OCI-LY7 (cell line): Measurements from ENCODE around the gene SYNJ1. TPM values are rescaled to one million over a fixed set of nuclear protein-coding genes. Genes with fewer than 3 reads are reported as not detected.

Experiments
- BruUV-seq: library from RNA; stranded (reverse); fragments of 400-500 nt; replicated peaks from 2 replicates; lab custom pipeline; 2021; lab: Mats Ljungman, UMichigan
- CTCF ChIA-PET: fragments of 300-600 bp; sonication (Branson Sonifier 250); formaldehyde crosslinking; loops from one replicate; lab custom pipeline; 2022; ENCODE audit warnings: antibody characterized with exemption; ENCODE audit not compliant: unreplicated experiment; lab: Charles Lee
- POLR2A ChIA-PET: fragments of 300-600 bp; sonication (Branson Sonifier 250); formaldehyde crosslinking; loops from one replicate; lab custom pipeline; 2022; ENCODE audit warnings: antibody characterized with exemption; lab: Charles Lee
- DNase-seq: peaks from one replicate; pipeline ENCODE4 v3.0.0-alpha.2; 2015; ENCODE audit warnings: low spot score
- H2AFZ ChIP-seq: fragments of 200-600 bp; sonication (generic), shearing (Covaris generic); 2 replicates; pipeline ENCODE4 v1.6.1; 2014; ENCODE audit warnings: mild to moderate bottlenecking, antibody characterized with exemption, low read length, moderate library complexity
- H3K27ac ChIP-seq: fragments of 200-600 bp; sonication (generic); 2 replicates; pipeline ENCODE4 v1.5.1; 2014; ENCODE audit warnings: mixed run types, low read depth, mild to moderate bottlenecking, moderate library complexity, low read length, inconsistent platforms; ENCODE audit not compliant: poor library complexity, severe bottlenecking
- H3K36me3 ChIP-seq: fragments of 200-600 bp; sonication (generic); 2 replicates; pipeline ENCODE4 v1.6.1; 2014; ENCODE audit warnings: mild to moderate bottlenecking, antibody characterized with exemption, low read length, moderate library complexity, mixed read lengths; ENCODE audit not compliant: insufficient read depth
- H3K4me1 ChIP-seq: fragments of 200-600 bp; sonication (generic); 2 replicates; pipeline ENCODE4 v1.5.1; 2014; ENCODE audit warnings: mild to moderate bottlenecking, low read length; ENCODE audit not compliant: insufficient read depth, poor library complexity, severe bottlenecking
- H3K4me2 ChIP-seq: fragments of 200-600 bp; sonication (generic); 2 replicates; pipeline ENCODE4 v1.6.1; 2014; ENCODE audit warnings: mild to moderate bottlenecking, low read length
- H3K4me3 ChIP-seq: fragments of 200-600 bp; sonication (generic); 2 replicates; pipeline ENCODE4 v1.5.1; 2014; ENCODE audit warnings: mild to moderate bottlenecking, low read depth, low read length; ENCODE audit not compliant: poor library complexity, severe bottlenecking
- H3K79me2 ChIP-seq: fragments of 200-600 bp; sonication (generic); 2 replicates; pipeline ENCODE4 v1.6.1; 2016; ENCODE audit warnings: low read depth, mild to moderate bottlenecking, low read length, moderate library complexity, mixed read lengths; ENCODE audit not compliant: insufficient read depth
- H3K9me2 ChIP-seq: fragments of 200-600 bp; sonication (generic); 2 replicates; pipeline ENCODE4 v1.6.1; 2016; ENCODE audit warnings: mild to moderate bottlenecking, low read length, mixed read lengths; ENCODE audit not compliant: insufficient read depth
- H3K9me3 ChIP-seq: fragments of 200-600 bp; sonication (generic); 2 replicates; pipeline ENCODE4 v1.6.1; 2014; ENCODE audit warnings: mild to moderate bottlenecking, mixed run types, low read length, mixed read lengths
- H4K20me1 ChIP-seq: fragments of 200-600 bp; sonication (generic); 2 replicates; pipeline ENCODE4 v1.6.1; 2014; ENCODE audit warnings: mild to moderate bottlenecking, antibody characterized with exemption, low read length, moderate library complexity, mixed read lengths; ENCODE audit not compliant: insufficient read depth
- EZH2phosphoT487 ChIP-seq: fragments of 200-600 bp; sonication (generic); IDR thresholded peaks from 2 replicates; pipeline ENCODE4 v1.6.1; 2018; ENCODE audit warnings: low read depth, borderline replicate concordance, mild to moderate bottlenecking, mixed run types, antibody characterized with exemption, low read length, moderate library complexity, mixed read lengths
- intact Hi-C: fragments of 100-400 bp; cut with micrococcal nuclease; formaldehyde crosslinking; loops from one replicate; pipeline ENCODE4 v1.10.0; 2022; ENCODE audit not compliant: unreplicated experiment
- total RNA-seq, 2 experiments: library from RNA; depleted of rRNA in 1 of 2; stranded (reverse); fragments of >200 nt in 1 of 2; shearing (Covaris generic) in 1 of 2; gene quantifications; 2 replicates each; pipeline ENCODE4 v1.2.3, GENCODE V29; 2014 to 2022
- TF ChIP-seq, protein P1 (sequence below): fragments of 200-600 bp; sonication (generic); conservative IDR thresholded peaks from 2 replicates; pipeline ENCODE4 v1.5.1; 2014; ENCODE audit warnings: mild to moderate bottlenecking, antibody characterized with exemption, low read length, moderate library complexity, mixed read lengths

SYNJ1 gene
- total RNA-seq, 2 experiments from 2014 or later: 3.8 to 8.0 TPM

DNA sequence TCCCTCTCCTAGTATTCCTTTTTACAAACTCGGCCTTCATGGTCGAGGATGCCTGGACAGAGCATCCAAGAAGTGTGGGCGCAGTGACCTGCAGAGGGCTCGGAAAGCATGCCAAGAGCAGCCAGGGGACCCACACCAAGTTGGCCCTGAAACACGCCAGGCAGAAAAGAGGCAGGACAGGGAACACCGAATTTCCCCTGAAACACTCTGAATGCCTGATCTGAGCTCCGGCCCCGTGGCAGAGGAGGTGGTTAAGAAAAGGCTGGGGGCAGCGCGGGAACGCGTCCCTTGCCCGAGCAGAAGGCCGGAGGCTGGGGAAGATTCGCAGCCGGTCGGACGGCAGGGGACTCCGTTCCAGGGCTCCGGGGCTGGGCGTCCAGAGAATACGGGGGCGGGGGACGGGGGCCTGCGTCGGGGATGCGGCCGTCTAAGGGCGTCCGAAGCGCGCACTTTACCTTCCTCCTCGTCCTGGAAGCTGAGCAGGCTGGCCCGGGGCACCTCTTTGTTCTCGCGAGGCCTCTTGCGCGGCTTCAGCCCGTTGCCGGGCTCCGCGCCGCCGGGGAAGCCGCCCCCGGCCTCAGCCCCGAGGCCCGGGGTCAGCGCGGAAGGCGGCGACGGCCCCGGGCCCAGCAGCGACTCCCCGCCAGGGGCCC is 43.2 kb upstream of the SYNJ1 start:
- Histone ChIP-seq H3K4me3 (peak overlapping the region; percentile 88), H4K20me1 (peaks cover 21% of the 10 kb centered on the region), H3K36me3 (peaks cover 48% of the 10 kb centered on the region), H3K4me1 (peaks cover 26% of the 10 kb centered on the region), H3K4me2 (peak overlapping the region; percentile 84), H3K27ac (peak overlapping the region; percentile 87), H3K9me3 (peaks cover 14% of the 10 kb centered on the region; the same call in 1 of the 2 replicates), H3K9me2 (no peaks in the 10 kb centered on the region), H2AFZ (peak overlapping the region; percentile 48; the same call in 1 of the 2 replicates), H3K79me2 (peaks cover 68% of the 10 kb centered on the region)
- peak; percentile 83 for DNase-seq
- ChIA-PET POLR2A (interaction anchor here (0.6 to 1.4 kb wide), 10 partner anchors 14 to 175 kb away, joined by 3 to 7 read pairs (median 4); partner anchors contain the start of gene SYNJ1), CTCF (interaction anchor here (0.6 to 0.7 kb wide), 2 partner anchors 439 to 578 kb away, joined by 3 to 5 read pairs; no protein-coding TSS in a partner anchor)
- no peak for TF ChIP-seq EZH2phosphoT487
- TF ChIP-seq, protein P1, sequence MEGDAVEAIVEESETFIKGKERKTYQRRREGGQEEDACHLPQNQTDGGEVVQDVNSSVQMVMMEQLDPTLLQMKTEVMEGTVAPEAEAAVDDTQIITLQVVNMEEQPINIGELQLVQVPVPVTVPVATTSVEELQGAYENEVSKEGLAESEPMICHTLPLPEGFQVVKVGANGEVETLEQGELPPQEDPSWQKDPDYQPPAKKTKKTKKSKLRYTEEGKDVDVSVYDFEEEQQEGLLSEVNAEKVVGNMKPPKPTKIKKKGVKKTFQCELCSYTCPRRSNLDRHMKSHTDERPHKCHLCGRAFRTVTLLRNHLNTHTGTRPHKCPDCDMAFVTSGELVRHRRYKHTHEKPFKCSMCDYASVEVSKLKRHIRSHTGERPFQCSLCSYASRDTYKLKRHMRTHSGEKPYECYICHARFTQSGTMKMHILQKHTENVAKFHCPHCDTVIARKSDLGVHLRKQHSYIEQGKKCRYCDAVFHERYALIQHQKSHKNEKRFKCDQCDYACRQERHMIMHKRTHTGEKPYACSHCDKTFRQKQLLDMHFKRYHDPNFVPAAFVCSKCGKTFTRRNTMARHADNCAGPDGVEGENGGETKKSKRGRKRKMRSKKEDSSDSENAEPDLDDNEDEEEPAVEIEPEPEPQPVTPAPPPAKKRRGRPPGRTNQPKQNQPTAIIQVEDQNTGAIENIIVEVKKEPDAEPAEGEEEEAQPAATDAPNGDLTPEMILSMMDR: no peak
- BruUV-seq: no TSS peak
- intact Hi-C loops: loop anchor here (5.0 kb wide), 3 partner anchors 379 to 499 kb away; partner anchors contain the start of genes IL10RB and URB1

DNA sequence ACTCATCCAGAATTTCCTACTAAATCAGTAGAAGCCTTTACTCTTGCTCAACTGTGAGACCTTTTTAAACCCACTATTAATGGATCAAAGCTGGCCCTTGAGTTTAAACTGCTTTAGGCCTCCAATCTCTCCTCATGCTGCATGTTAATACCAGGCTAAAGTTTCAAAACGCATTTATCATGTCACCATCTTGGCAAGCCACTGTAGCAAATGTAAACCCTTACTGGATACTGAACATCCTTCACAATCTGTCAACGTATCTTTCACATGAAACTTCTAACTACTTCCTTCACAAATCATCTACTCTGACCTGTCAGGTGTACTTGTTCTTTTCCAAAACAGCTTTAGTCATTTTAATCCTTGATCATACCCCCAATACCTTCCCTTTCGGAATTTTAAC is 40.7 kb upstream of the SYNJ1 start:
- Histone ChIP-seq H3K36me3 (peaks cover 71% of the 10 kb centered on the region), H3K4me2 (peak overlapping the region; percentile 84), H3K4me3 (peak overlapping the region; percentile 88), H2AFZ (no peak overlapping the region), H3K4me1 (peaks cover 35% of the 10 kb centered on the region), H3K79me2 (peaks cover 92% of the 10 kb centered on the region), H3K9me3 (peaks cover 14% of the 10 kb centered on the region; the same call in 1 of the 2 replicates), H3K9me2 (no peaks in the 10 kb centered on the region), H4K20me1 (peaks cover 32% of the 10 kb centered on the region), H3K27ac (no peak overlapping the region)
- ChIA-PET CTCF (no interaction called here), POLR2A (interaction anchor here (0.6 kb wide), 1 partner anchor 558 kb away, joined by 4 read pairs; no protein-coding TSS in a partner anchor)
- intact Hi-C loops: no loop called here
- BruUV-seq: no TSS peak
- TF ChIP-seq, protein P1: no peak
- TF ChIP-seq EZH2phosphoT487: no peak
- DNase-seq: no peak

DNA sequence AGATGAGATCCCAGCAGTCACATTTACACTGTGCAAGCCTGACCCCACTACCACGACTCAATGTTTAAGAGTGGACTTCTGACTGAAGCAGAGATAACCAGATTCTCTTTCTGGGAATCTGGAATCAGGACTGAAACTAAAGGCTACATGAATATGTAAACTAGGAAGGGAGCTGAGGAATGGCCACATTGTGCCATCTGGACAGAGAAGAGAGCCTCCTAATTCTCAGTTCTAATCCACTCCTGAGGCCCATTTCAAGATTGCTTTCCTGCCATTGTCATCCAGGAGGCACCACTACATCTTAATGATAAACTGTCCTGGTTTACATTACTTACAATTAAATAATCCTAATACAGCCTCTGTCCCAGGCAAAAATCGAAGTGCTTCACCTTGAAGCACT is 37.2 kb upstream of the SYNJ1 start:
- Histone ChIP-seq H3K79me2 (peaks cover 78% of the 10 kb centered on the region), H4K20me1 (peaks cover 24% of the 10 kb centered on the region), H2AFZ (no peak overlapping the region), H3K4me2 (peak overlapping the region; percentile 3; the same call in 1 of the 2 replicates), H3K4me3 (no peak overlapping the region), H3K27ac (no peak overlapping the region), H3K4me1 (peaks cover 26% of the 10 kb centered on the region), H3K9me2 (no peaks in the 10 kb centered on the region), H3K9me3 (peaks cover 14% of the 10 kb centered on the region; the same call in 1 of the 2 replicates), H3K36me3 (peaks cover 99% of the 10 kb centered on the region)
- ChIA-PET CTCF (no interaction called here), POLR2A (interaction anchor here (0.6 to 1.9 kb wide), 4 partner anchors 10 to 38 kb away, joined by 3 to 5 read pairs (median 4); partner anchors contain the start of gene SYNJ1)
- intact Hi-C loops: no loop called here
- DNase-seq: no peak
- TF ChIP-seq EZH2phosphoT487: no peak
- TF ChIP-seq, protein P1: no peak
- BruUV-seq: no TSS peak
